Right renal cortex interstitium (tissue), 3 donors: ENCODE measurements around the gene IGSF22. TPM values are rescaled to one million over a fixed set of nuclear protein-coding genes. Genes with fewer than 3 reads are reported as not detected.

Source experiments
- DNase-seq, 3 donors: peaks; one replicate each; pipeline ENCODE4 v3.0.0-alpha.2; 2013; ENCODE audit warnings: low read depth in 3 of 3, low spot score in 2 of 3
- polyA plus RNA-seq, 3 donors: library from polyadenylated mRNA; unstranded; fragments of 120-200 nt; gene quantifications; one replicate each; pipeline ENCODE4 v1.2.1, GENCODE V29; 2013; ENCODE audit not compliant: insufficient read length in 3 of 3

The IGSF22 gene
- polyA plus RNA-seq, 3 donors = 1.3 to 1.7 (median 1.4) TPM

GRCh38 chr11:18745251-18745650 lies 19.3 kb upstream of the IGSF22 start:
- DNase-seq = no peak

GRCh38 chr11:18743900-18744514 lies 18.0 kb upstream of the IGSF22 start:
- no peak for DNase-seq

- DNase-seq = no peak
Observed at GRCh38 chr11:18743365-18743764, 17.4 kb upstream of the IGSF22 start.

- DNase-seq = no peak
Observed at GRCh38 chr11:18741783-18742182, 15.8 kb upstream of the IGSF22 start.

- DNase-seq = no peak
Observed at GRCh38 chr11:18739685-18740084, 13.7 kb upstream of the IGSF22 start.

GRCh38 chr11:18737642-18738041 lies 11.7 kb upstream of the IGSF22 start:
- DNase-seq = no peak

DNA sequence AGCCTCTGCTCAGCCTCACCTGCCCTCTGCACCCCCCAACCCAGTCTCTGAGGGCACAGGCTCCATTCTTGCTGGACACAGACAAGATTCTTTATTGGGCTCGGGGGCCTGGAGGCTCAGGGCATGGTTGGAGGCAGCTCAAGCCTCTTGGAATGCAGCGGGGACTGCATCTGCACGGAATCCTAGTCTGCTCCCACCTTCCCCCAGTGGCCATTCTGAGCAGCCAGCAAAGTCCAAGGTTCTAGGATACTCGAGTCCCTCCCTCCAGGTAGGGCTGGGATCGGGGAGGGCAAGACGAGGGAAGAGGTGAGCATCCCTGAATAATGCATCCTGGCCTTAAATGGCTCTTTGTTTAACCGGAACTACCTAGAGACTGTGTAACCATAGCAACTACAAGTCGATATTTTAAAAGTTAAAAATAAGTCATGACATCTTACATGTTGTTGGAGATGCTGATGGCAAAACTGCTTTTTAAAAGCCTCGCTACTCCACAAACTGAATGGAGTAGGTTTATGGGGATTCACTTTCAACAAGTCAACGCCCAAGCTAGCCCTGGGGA lies 10.7 kb upstream of the IGSF22 start:
- no peak for DNase-seq

GRCh38 chr11:18733202-18733601 lies 7.2 kb upstream of the IGSF22 start:
- no peak for DNase-seq

- DNase-seq = peak in 2 of 3 donors; percentile 29 to 34
Observed at GRCh38 chr11:18731949-18732821, 6.2 kb upstream of the IGSF22 start.

DNA sequence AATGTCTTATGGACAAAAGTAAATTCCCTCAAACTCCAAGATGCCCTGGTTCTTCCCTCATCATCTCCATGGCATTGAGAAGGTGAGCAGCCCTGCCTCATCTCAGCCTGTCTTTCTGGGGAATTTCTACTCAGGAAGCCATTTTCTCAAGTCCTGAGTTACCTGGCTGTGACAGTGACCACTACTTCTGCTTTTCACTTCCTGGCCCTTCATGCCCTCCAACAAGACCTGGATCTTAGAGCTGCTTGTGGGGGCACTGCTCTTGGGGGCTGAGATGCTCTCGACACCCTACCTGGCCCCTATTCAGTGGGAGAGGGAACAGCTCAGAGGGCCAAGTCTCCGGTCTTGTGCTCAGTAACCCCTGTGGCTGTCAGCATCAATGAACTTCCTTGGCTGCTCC lies 5.5 kb upstream of the IGSF22 start:
- no peak for DNase-seq

GRCh38 chr11:18730020-18730419 lies 4.0 kb upstream of the IGSF22 start:
- DNase-seq = no peak

DNA sequence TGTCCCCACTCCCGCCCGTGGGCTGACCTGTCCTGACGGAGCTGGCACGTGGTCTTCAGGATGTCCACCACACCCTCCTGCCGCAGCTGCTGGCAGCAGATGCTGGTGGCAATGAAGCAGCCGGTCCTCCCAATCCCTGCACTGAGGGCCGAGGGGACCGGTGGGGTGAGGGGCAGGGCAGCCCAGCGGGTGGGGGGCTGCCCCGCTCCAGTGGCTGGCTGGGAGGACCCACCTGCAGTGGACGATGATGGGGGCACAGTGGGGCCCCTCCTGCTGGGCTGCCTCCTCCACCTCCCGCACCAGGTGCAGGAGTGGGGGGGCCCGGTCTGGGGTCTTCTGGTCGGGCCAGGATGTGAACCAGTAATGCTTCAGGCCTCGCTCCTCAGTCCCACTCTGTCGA lies 3.4 kb upstream of the IGSF22 start:
- no peak for DNase-seq

DNA sequence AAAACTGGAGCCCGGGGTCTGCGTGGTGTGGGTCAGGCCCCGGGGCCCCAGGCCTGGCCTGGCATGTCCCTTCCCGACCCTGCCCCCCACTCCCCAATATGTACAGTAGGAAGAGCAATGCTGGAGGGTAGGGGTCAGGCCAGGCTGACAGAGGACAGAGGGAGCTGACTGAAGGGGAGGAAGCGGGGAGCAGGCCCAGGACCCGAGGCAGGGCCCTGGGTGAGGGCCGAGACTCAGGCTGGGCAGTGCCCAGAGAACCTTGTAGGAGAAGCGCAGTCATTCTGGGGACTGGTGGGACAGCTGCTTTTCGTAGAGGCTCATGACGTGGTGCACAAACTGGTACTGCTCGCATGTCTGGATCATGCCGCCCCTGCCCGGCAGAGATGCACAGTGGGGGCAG lies 2.7 kb upstream of the IGSF22 start:
- no peak for DNase-seq

GRCh38 chr11:18727479-18728236 lies 1.7 kb upstream of the IGSF22 start:
- DNase-seq = peak in 1 of 3 donors; percentile 15

DNA sequence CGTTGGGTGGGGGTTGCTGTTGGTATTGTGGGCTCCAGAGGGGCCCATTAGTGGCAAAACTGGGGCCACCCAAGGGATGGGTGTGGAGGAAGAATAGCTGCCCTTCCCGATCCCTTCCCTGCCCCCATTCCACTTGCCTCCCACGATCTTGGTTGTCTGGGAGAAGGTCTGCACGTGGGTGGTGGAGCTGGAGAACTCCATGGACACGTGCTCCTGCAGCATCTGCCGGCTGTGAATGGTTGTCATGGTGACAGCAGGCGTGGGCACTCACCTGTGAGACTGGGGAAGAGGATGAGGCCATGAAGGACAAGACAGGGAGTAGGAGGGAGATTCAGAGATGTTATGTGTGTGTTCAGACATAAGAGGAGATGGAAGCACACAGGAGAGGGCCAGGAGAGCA lies 2.0 kb downstream of the IGSF22 start:
- no peak for DNase-seq

DNA sequence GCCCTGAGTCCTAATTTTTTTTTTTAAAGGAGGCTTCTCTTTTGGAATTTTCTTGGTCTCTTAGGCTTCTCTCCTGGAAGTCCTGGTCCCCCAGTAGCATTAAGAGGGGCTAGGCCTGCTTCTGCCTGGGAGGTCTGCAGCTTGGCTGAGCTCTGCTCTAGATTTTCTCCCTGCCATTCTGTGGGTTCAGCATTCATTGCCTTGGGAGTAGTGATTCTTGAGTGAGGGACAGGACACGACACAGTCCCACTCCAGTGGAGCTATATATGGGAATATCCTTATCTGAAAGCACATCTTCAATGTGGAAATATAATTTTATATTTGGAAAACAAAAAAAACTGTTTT lies 3.7 kb downstream of the IGSF22 start:
- DNase-seq = no peak

DNA sequence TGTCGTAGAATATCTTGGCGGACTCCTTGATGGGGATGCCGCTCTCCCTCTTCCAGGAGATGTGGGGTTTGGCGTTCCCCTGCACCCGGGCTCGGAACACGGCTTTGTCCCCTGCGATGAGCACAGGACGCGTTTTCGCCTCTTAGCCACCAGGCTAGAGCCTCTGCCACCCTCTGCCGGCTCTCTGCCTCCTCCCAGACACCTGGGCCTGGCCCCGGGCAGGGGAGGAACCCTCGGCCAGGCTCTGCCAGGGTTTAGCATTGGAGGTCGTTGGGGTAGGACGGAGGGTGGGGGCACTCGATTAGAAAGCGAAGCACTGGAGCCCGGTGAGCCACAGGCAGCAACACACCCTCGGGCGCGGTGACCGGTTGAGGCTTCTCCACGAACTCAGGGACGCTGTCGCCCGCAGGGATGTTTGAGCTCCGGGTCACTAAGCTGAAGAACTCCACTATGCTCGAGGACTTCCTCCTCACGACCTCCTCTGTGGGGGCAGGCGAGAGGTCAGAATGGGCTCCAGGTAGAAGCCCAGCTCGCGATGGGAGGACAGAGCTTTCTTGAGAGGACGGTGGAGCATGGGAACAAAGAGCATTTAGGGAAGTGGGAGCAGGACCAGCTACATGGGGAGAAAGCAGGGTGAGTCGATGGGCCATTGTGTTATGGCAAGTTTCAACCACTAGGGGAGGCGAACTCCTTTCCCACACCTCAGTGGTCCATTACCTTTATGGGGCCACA lies 4.3 kb downstream of the IGSF22 start:
- DNase-seq = peak in 1 of 3 donors; percentile 27

- peak in 2 of 3 donors; percentile 67 to 79 for DNase-seq
Observed at GRCh38 chr11:18720808-18721560, 5.0 kb downstream of the IGSF22 start.

DNA sequence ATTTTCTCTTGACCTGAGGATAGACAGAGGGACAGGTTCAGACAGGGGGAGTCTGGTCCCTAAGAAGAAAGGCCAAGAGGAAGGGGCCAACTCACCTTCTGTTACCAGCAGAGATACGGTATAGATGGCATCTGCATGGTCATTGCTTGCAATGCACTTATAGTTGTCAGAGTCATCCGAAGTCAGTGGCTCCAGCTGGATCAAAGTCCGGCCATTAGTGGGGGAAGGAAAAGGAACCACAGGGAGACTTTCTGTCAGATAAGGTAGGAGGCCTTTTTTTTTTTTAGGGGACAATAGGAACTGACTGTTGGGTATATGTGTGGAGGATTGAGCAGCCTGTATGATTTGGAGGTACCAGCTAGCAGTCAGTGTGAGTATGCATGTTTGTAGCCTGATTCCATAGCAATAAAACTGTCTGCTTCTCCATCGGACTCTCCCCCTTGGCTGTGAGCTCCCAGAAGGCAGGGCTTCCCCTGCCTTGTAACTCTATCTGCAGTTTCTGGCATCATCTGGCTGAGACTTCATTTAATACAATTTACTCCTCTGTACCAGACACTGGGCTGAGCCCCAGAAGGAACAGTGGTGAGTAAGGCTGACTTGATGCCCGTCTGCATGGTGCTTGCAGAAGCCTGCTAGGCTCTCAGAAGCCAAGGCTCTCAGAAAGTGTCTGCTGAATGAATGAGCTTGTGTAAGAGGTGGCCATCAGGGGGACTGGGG lies 5.7 kb downstream of the IGSF22 start:
- peak in 1 of 3 donors; percentile 13 for DNase-seq
